GM19463 (cell line): Measurements from ENCODE around the gene FBXO44.

Experiments
- ATAC-seq: cut with Tn5 transposase; IDR thresholded peaks from one replicate; pipeline ENCODE4 v1.9.1; 2021; ENCODE audit warnings: mild to moderate bottlenecking, moderate library complexity; ENCODE audit not compliant: unreplicated experiment

Gene FBXO44

DNA sequence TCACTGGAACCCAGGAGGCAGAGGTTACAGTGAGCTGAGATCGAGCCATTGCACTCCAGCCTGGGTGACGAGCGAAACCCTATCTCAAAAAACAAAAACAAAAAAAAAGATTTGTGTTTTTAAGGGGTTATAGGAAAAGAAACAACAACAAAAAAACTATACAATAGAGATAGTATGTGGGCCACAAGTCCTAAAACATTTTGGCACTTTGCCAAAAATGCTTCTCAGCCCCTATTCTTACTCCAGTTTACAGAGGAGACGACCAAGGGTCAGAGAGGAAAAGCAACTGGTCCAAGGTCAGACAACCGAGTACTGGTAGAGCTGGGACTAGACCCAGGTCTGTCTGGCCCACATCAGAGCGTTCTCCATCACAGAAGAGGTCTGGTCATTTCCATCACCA lies 3.0 kb downstream of the FBXO44 start:
- ATAC-seq: no peak

GRCh38 chr1:11658542-11658941 lies 3.9 kb downstream of the FBXO44 start:
- no peak for ATAC-seq

DNA sequence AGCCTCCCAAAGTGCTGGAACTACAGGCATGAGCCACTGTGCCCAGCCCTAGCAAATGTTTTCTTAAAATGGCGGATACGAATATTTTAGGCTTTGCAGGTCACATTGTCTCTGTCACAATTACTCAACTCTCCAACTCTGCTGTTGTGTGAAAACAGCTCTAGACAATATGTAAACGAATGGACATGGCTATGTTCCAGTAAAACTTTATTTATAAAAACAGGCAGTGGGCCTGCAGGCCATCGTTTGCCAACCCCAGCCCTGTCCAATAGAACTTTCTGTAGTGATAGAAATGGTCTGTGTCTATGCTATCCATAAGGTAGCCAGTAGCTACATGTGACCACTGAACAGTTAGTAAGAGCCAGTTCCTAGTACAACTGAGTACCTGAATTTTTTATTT lies 5.1 kb downstream of the FBXO44 start:
- no peak for ATAC-seq

GRCh38 chr1:11661103-11661502 lies 6.4 kb downstream of the FBXO44 start:
- no peak for ATAC-seq

DNA sequence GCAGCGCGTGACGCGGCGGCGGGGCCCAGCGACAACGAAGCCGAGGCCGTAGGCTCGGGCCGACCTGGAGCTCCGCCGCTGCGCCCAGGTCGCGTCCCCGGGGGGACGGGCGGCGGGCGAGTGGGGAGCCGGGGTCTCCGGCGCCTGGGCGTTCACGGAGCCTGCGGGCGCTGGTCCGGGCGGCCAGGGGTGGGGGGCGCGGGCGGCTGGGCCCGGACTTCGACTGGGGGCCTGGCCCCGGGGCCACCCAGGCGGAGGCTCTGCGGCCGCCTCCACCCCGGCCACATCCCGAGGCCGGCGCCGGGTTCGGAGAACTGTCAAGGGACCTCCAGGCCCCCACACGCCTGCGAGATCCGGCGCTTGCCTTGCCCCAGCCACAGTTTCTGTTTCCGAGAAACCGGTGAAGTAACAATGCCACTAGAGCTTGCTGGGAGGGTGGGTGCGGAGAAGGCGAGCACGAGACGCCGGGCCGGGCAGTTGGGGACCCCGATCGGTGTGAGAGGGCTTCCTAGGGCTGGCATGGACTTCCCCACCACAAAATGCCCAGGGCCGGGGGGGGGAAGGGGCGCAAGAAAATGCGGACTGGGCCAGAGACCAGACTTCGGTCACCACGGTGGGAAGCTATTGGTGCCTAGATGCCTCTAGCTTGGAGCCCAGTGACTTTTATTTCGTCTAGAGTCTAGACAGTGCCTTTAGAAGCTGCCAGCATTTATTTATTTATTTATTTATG lies 9.8 kb downstream of the FBXO44 start:
- peak; percentile 49 for ATAC-seq

DNA sequence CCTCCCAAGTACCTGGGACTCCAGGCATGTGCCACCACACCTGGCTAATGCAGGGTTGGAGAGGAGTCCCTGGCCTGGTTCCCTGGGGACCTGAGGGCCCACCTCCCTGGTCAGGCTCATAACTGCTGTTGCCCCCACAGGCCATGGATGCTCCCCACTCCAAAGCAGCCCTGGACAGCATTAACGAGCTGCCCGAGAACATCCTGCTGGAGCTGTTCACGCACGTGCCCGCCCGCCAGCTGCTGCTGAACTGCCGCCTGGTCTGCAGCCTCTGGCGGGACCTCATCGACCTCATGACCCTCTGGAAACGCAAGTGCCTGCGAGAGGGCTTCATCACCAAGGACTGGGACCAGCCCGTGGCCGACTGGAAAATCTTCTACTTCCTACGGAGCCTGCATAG lies 13.8 kb downstream of the FBXO44 start:
- no peak for ATAC-seq

- ATAC-seq: no peak
Measured at GRCh38 chr1:11670747-11671146, 16.1 kb downstream of the FBXO44 start.

DNA sequence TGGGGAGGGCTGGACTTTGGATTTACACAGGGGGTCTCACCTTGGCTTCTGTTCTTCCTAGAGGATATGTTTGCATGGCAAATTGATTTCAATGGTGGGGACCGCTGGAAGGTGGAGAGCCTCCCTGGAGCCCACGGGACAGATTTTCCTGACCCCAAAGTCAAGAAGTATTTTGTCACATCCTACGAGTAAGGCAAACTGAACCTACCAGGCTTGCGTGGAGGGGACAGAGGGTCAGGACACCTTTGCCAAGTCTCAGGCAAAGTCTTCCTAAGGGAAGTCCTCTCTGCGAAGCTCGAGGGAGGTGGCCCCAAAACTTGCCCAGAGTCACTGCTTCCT lies 16.5 kb downstream of the FBXO44 start:
- ATAC-seq: no peak

DNA sequence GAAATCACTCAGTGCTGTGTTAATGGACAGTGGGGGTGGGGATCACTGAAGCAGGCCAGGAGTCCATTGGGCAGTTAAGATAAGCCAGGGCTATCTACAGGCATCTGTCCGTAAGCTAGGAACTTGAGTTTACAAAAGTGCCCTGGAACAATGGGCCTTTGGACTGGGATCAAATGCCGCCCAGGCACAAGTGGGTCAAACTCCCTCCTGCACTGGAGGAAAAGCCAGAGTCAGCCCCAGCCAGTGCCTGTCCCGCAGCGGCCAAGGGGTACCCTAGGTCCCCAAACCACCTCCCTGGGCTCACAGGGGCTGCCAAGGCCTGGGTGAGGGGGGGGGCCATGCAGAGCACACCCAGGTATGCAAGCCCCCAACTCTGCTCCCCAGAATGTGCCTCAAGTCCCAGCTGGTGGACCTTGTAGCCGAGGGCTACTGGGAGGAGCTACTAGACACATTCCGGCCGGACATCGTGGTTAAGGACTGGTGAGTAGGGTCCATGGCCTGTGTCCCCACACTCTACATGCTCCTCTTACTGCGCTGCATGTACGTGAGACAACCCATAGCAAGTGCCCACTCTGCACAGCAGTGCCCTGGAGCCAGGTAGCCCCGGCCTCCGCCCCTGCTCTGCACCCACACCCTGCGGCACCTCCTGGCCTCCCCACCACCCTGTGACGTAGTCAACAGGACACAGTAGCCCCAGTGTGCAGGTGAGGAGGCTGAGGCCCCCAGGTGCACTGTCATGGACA lies 17.0 kb downstream of the FBXO44 start:
- no peak for ATAC-seq

GRCh38 chr1:11673089-11673769 lies 18.6 kb downstream of the FBXO44 start:
- no peak for ATAC-seq

GRCh38 chr1:11674488-11674887 lies 19.8 kb downstream of the FBXO44 start:
- ATAC-seq: no peak

DNA sequence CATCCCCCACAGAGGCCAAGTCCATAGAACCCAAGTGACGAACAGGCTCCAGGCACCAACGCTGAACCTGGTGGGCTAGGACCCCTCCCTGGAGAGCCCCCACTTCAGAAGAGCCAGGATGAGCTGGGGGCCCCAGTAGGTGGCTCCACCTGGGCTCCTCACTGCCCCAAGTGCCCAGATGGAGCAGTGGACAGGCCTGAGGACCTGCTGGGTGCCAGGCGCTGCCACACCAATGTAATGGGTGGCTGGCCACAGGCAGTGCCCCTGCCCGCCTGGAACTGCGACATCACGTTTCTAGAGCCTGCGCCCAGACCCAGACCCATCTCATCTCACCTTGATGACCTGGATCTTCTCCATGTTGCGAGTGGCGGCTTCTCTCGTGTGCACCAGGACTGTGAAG lies 20.6 kb downstream of the FBXO44 start:
- ATAC-seq: no peak

DNA sequence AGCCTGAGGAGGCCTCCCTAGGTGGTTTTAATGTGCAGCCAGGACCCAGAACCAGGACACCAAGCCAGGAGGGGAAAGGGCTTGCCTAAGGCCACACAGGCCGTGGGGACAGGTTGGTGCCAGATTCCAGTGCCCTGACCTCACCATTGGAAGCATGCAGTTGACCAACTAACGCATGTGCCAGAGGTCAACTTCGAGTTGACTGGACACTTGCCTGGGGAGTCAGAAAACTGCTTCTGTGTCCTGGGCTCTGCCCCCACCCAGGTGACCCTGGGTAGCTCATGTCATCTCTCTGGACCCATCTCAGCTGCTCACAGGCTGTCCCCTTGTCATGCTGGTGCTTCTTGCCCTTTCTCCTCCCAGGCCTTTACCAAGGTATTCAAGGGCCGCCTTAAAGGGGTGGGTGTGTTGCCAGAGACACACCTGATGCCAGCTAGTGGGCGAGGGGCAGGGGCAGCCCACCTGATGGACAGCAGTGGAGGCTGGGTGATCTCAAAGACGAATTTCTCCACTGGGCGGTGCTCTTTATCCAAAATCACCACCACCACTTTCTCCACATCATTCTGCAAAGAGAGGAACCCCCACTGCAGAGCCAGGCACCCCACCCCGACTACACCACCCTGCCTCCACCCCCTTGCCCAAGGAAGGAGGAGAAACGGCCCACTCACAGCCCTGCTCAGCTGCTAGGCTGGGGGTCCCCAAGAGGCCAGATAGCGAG lies 21.9 kb downstream of the FBXO44 start:
- ATAC-seq: no peak

DNA sequence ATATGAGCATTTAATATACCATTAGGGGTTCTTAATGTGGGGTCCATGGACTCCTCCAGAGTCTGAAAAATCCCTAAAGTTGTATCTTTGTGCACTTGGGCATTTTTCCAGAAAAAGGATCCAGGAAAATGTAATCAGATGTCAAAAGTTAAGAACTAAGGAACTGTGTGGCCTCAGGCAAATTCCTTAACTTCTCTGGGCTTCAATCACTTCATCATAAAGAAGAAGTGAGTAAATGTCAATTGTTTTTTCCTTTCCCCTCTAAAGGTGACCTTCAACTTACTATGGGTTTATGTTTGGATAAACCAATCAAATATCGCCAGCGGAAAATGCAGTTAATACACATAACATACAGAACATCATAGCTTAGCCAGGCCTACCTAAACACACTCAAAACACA lies 23.8 kb downstream of the FBXO44 start:
- no peak for ATAC-seq

DNA sequence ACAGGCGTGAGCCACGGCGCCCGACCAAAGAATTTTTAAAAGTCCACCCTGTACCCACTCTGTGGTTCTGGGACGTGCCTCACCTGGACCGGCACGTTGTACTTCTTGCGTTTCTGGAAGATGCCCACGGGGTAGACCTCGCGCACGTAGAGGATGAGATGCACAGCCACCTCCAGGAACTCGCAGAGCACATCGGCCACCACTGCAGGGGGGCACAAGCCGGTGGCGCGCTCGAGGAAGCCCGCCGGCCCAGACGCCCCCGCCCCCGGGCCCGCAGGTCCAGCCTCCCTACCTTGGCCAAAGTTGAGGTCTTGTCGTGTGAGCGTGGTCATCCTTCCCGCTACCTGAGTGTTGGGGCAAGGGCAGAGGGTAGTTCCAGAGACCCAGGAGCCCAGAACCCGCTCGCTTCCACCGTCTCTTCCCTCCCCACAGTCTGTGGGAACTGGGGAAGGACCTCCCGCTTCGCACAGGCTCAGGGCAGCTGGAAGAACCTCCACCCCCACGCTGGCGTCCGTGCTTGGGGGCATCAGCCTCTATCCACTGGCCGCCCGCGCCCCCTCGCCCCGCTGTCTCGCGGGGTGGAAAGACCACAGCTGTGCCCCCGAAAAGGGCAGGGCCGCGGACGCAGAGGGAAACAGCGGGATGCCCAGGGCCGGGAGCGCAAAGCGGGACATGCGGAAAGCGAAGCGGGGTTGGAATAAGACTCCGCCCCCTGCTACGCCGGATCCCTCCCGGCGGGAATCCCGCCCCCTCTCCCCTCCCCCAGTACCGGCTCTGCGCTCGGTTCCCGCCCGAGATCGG lies 25.8 kb downstream of the FBXO44 start:
- ATAC-seq: peak; percentile 13

DNA sequence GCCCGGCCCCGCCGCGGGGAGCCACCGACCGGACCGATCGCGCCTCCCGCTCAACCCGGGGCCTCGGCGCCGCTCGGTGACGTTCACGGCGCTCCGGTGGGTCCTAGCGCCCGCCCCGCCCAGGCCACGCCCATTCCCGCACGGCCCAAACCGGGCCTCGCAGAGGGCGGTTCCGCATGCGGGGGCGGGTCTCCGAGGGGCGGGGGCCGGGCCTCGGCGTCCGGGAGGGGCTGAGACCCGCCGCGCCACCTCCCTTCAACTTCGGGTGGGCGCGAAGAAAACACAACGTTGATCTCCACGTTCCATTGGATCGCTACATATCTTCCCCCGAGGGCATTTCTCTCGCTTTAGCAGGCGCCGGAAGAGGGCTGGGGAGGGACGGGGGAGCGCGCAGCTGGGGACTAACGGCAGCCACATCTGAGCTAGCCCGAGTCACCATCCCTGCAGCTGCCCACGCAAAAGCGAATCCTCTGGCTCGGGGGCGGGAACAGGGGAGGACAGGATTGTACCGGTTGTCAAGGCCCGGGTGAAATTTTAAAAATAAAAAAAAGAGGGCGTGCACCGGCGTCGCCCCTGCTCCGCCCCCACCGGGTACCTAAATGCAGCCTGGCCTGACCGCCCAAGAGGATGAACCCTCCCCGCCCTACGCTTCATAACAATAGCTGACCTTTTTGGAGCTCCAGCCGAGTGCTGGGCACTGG lies 26.5 kb downstream of the FBXO44 start, which contains the start of gene MAD2L2:
TSS of gene MAD2L2 (minus strand) at position 78 of the 701 bp plus-strand sequence. CDS start 547 bp downstream, outside the sequence.
- peak; percentile 90 for ATAC-seq

GRCh38 chr1:11682287-11682771 lies 27.7 kb downstream of the FBXO44 start:
- ATAC-seq: no peak

GRCh38 chr1:11682799-11683198 lies 28.1 kb downstream of the FBXO44 start:
- no peak for ATAC-seq

DNA sequence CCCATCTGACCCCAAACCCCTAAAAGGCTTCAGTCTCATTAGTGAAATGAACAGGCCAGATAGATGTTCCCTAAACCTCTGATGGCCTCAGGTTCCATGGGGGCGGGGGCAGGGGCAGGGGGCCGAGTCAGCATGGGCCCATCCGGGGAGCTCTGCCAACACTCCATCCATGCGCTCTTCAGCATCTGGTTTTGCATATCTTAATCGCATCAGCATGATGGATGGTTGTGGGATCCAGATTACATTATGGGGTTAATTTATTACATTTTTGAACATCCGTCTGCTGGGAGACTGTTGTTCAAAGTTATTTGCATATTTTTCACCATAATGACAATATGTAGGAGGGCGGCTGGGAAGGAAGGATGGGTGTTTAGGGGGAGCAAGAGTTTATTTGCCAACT lies 29.4 kb downstream of the FBXO44 start:
- no peak for ATAC-seq
